NB4 (cell line): ENCODE data around the gene CAPN14.

Experiments
- CTCF ChIP-seq: IDR thresholded peaks from one replicate; pipeline ENCODE4 v1.5.1; 2012; ENCODE audit warnings: low read depth, low read length
- MAX ChIP-seq: IDR thresholded peaks from 2 replicates; pipeline ENCODE4 v1.6.1; 2011; ENCODE audit warnings: low read depth, low read length
- POLR2A ChIP-seq: IDR thresholded peaks from 2 replicates; pipeline ENCODE4 v1.6.1; 2011; ENCODE audit warnings: mild to moderate bottlenecking; ENCODE audit not compliant: insufficient read length; ENCODE audit errors: extremely low read depth

GRCh38 chr2:31125918-31126695, 91.2 kb downstream of the CAPN14 start:
- TF ChIP-seq CTCF (no peak), POLR2A (no peak), MAX (no peak)
